Neural cell (in vitro differentiated cells): ENCODE data around the gene NELFA. TPM values are rescaled to one million over a fixed set of nuclear protein-coding genes. Genes with fewer than 3 reads are reported as not detected.

Experiments used
- H2AFZ ChIP-seq: fragments of 200-600, 300-800 bp; sonication (generic), shearing (Covaris generic); 2 replicates; pipeline ENCODE4 v1.6.0; 2014; ENCODE audit warnings: low read depth, mild to moderate bottlenecking, antibody characterized with exemption, low read length, moderate library complexity
- H3F3A ChIP-seq: fragments of 200-600 bp; shearing (Covaris generic); 2 replicates; pipeline ENCODE4 v1.6.1; 2016; ENCODE audit warnings: mild to moderate bottlenecking, moderate library complexity, mixed read lengths, antibody characterized with exemption, low read length; ENCODE audit not compliant: insufficient read depth, poor library complexity, severe bottlenecking
- H3K27ac ChIP-seq: fragments of 200-600, 300-800 bp; sonication (generic), shearing (Covaris generic); 2 replicates; pipeline ENCODE4 v1.5.1; 2014; ENCODE audit warnings: mild to moderate bottlenecking, low read length, moderate library complexity
- H3K27me3 ChIP-seq: fragments of 300-800, 200-600 bp; sonication (generic), shearing (Covaris generic); 2 replicates; pipeline ENCODE4 v1.6.0; 2014; ENCODE audit warnings: mild to moderate bottlenecking, low read depth, low read length, moderate library complexity; ENCODE audit not compliant: insufficient read depth
- H3K36me3 ChIP-seq: fragments of 300-800, 200-600 bp; sonication (generic), shearing (Covaris generic); 2 replicates; pipeline ENCODE4 v1.5.1; 2014; ENCODE audit warnings: mild to moderate bottlenecking, antibody characterized with exemption, low read length, moderate library complexity; ENCODE audit not compliant: insufficient read depth
- H3K4me2 ChIP-seq: fragments of 300-800, 200-600 bp; sonication (generic), shearing (Covaris generic); 2 replicates; pipeline ENCODE4 v1.6.0; 2014; ENCODE audit warnings: mild to moderate bottlenecking, low read length
- H3K4me3 ChIP-seq: fragments of 300-800, 200-600 bp; sonication (generic), shearing (Covaris generic); 2 replicates; pipeline ENCODE4 v1.5.1; 2014; ENCODE audit warnings: mild to moderate bottlenecking, low read length, moderate library complexity
- H3K79me2 ChIP-seq: fragments of 200-600 bp; shearing (Covaris generic); replicated peaks from 2 replicates; pipeline ENCODE4 v1.6.0; 2014; ENCODE audit warnings: mild to moderate bottlenecking, low read length, moderate library complexity; ENCODE audit not compliant: insufficient read depth
- H3K9ac ChIP-seq: fragments of 300-800, 200-600 bp; sonication (generic), shearing (Covaris generic); 2 replicates; pipeline ENCODE4 v1.6.1; 2016; ENCODE audit warnings: mild to moderate bottlenecking, low read length, mixed read lengths
- H3K9me2 ChIP-seq: fragments of 200-600 bp; shearing (Covaris generic); 2 replicates; pipeline ENCODE4 v1.6.1; 2016; ENCODE audit warnings: mild to moderate bottlenecking, low read length, mixed read lengths; ENCODE audit not compliant: insufficient read depth
- H3K9me3 ChIP-seq: fragments of 200-600, 300-800 bp; sonication (generic), shearing (Covaris generic); 2 replicates; pipeline ENCODE4 v1.6.1; 2016; ENCODE audit warnings: mild to moderate bottlenecking, mixed run types, low read length, moderate library complexity, mixed read lengths
- H4K20me1 ChIP-seq: fragments of 200-600 bp; shearing (Covaris generic); 2 replicates; pipeline ENCODE4 v1.6.1; 2016; ENCODE audit warnings: mild to moderate bottlenecking, mixed run types; ENCODE audit not compliant: insufficient read depth
- CTCF ChIP-seq: fragments of 450-650 bp; IDR thresholded peaks from 2 replicates; pipeline ENCODE4 v1.5.1; 2014; ENCODE audit warnings: antibody characterized with exemption, mild to moderate bottlenecking, moderate library complexity; ENCODE audit not compliant: poor library complexity, severe bottlenecking
- EP300 ChIP-seq: fragments of 450-650 bp; conservative IDR thresholded peaks from 2 replicates; pipeline ENCODE4 v1.6.1; 2014; ENCODE audit warnings: antibody characterized with exemption, mild to moderate bottlenecking, moderate library complexity; ENCODE audit not compliant: poor library complexity, severe bottlenecking
- EZH2 ChIP-seq: fragments of 200-600, 300-800 bp; shearing (Covaris generic), sonication (generic); IDR thresholded peaks from 2 replicates; pipeline ENCODE4 v1.6.1; 2014; ENCODE audit warnings: antibody characterized with exemption, low read length, borderline replicate concordance, mild to moderate bottlenecking; ENCODE audit not compliant: insufficient read depth, poor library complexity, severe bottlenecking
- MXI1 ChIP-seq: fragments of 450-650 bp; conservative IDR thresholded peaks from 2 replicates; pipeline ENCODE4 v1.6.1; 2014; ENCODE audit warnings: antibody characterized with exemption, mild to moderate bottlenecking; ENCODE audit not compliant: poor library complexity, severe bottlenecking
- POLR2AphosphoS5 ChIP-seq: IDR thresholded peaks from 2 replicates; pipeline ENCODE4 v1.6.1; 2012
- RAD21 ChIP-seq: fragments of 450-650 bp; conservative IDR thresholded peaks from 2 replicates; pipeline ENCODE4 v1.6.1; 2014; ENCODE audit warnings: antibody characterized with exemption, mild to moderate bottlenecking, moderate library complexity
- REST ChIP-seq: IDR thresholded peaks from 2 replicates; pipeline ENCODE4 v1.6.1; 2012; ENCODE audit warnings: borderline replicate concordance
- SMC3 ChIP-seq: fragments of 450-650 bp; conservative IDR thresholded peaks from 2 replicates; pipeline ENCODE4 v1.6.1; 2014; ENCODE audit warnings: antibody characterized with exemption, mild to moderate bottlenecking, moderate library complexity; ENCODE audit not compliant: poor library complexity
- TAF1 ChIP-seq: IDR thresholded peaks from 2 replicates; pipeline ENCODE4 v1.6.1; 2012; ENCODE audit warnings: low read depth
- polyA plus RNA-seq: library from polyadenylated mRNA; depleted of rRNA; stranded (reverse); fragments of >200 nt; gene quantifications from 2 replicates; pipeline ENCODE4 v1.2.3, GENCODE V29; 2014

Gene NELFA
- polyA plus RNA-seq, 1 donor from 2014 or later: 40.5 TPM

- H4K20me1 ChIP-seq: no peaks in the 10 kb centered on the region
- TF ChIP-seq RAD21: no peak
- TF ChIP-seq POLR2AphosphoS5: no peak
- TF ChIP-seq MXI1: no peak
- no peak for TF ChIP-seq TAF1
- no peak for TF ChIP-seq EZH2
- no peak overlapping the region for H3K4me2 ChIP-seq
- no peaks in the 10 kb centered on the region for H3K27me3 ChIP-seq
- no peaks in the 10 kb centered on the region for H3K9me3 ChIP-seq
- no peak overlapping the region for H2AFZ ChIP-seq
- H3K79me2 ChIP-seq: no peaks in the 10 kb centered on the region
- H3K9ac ChIP-seq: no peak overlapping the region
- no peaks in the 10 kb centered on the region for H3F3A ChIP-seq
- no peaks in the 10 kb centered on the region for H3K9me2 ChIP-seq
- H3K4me3 ChIP-seq: no peak overlapping the region
- H3K27ac ChIP-seq: no peak overlapping the region
- H3K36me3 ChIP-seq: peaks cover 14% of the 10 kb centered on the region
These were observed 22.1 kb downstream of the NELFA start for GRCh38 chr4:1986578-1987210.

GRCh38 chr4:1985780-1986577, 22.8 kb downstream of the NELFA start:
- Histone ChIP-seq H3K4me3 (no peak overlapping the region), H3K4me2 (no peak overlapping the region), H3K27me3 (no peaks in the 10 kb centered on the region), H3K27ac (no peak overlapping the region), H2AFZ (no peak overlapping the region), H3K79me2 (no peaks in the 10 kb centered on the region), H3K9ac (no peak overlapping the region), H3K36me3 (peaks cover 17% of the 10 kb centered on the region), H3K9me2 (no peaks in the 10 kb centered on the region), H3F3A (no peaks in the 10 kb centered on the region), H3K9me3 (no peaks in the 10 kb centered on the region), H4K20me1 (no peaks in the 10 kb centered on the region)
- no peak for TF ChIP-seq RAD21
- no peak for TF ChIP-seq TAF1
- TF ChIP-seq EP300: no peak
- no peak for TF ChIP-seq CTCF
- TF ChIP-seq MXI1: no peak
- TF ChIP-seq EZH2: no peak
- TF ChIP-seq POLR2AphosphoS5: no peak
- TF ChIP-seq REST: no peak
- no peak for TF ChIP-seq SMC3
